Right forelimb (tissue), 1 donor: ENCODE results near the gene PLD1.
A peak's percentile ranks its signal among the peaks of the same experiment; 100 is the strongest.
"Not testable (repeated sequence)": the region's sequence is repeated elsewhere in the genome, so short reads cannot be mapped to it uniquely, and the experiment has no call there.

Experiments used
- DNase-seq: peaks from one replicate; pipeline ENCODE4 v3.0.0-alpha.2; 2018

PLD1 gene

GRCh38 chr3:171654809-171655208 is 155.5 kb downstream of the PLD1 start:
- DNase-seq: peak; percentile 84

GRCh38 chr3:171654326-171654725 is 156.0 kb downstream of the PLD1 start:
- no peak for DNase-seq

- no peak for DNase-seq
These were observed 156.6 kb downstream of the PLD1 start for GRCh38 chr3:171653701-171654100.

- DNase-seq: no peak
These were observed 157.4 kb downstream of the PLD1 start for GRCh38 chr3:171652932-171653331.

GRCh38 chr3:171649911-171650592 is 160.2 kb downstream of the PLD1 start:
- DNase-seq: no peak

- no peak for DNase-seq
These were observed 161.0 kb downstream of the PLD1 start for GRCh38 chr3:171649267-171649666.

GRCh38 chr3:171648069-171648468 is 162.2 kb downstream of the PLD1 start:
- DNase-seq: no peak

- no peak for DNase-seq
These were observed 163.7 kb downstream of the PLD1 start for GRCh38 chr3:171646357-171647133.

GRCh38 chr3:171644681-171645080 is 165.6 kb downstream of the PLD1 start:
- DNase-seq: no peak

GRCh38 chr3:171643681-171644080 is 166.6 kb downstream of the PLD1 start:
- DNase-seq: no peak

GRCh38 chr3:171643033-171643432 is 167.2 kb downstream of the PLD1 start:
- no peak for DNase-seq

GRCh38 chr3:171640520-171641412 is 169.5 kb downstream of the PLD1 start:
- DNase-seq: no peak

GRCh38 chr3:171636666-171637065 is 173.6 kb downstream of the PLD1 start:
- DNase-seq: no peak

- DNase-seq: no peak
These were observed 177.5 kb downstream of the PLD1 start for GRCh38 chr3:171632766-171633165.

GRCh38 chr3:171626799-171627198 is 183.5 kb downstream of the PLD1 start:
- DNase-seq: not testable (repeated sequence)

GRCh38 chr3:171622126-171622525 is 188.2 kb downstream of the PLD1 start:
- DNase-seq: no peak

- DNase-seq: no peak
These were observed 189.4 kb downstream of the PLD1 start for GRCh38 chr3:171620825-171621434.

GRCh38 chr3:171616798-171617197 is 193.5 kb downstream of the PLD1 start:
- no peak for DNase-seq

- no peak for DNase-seq
These were observed 194.6 kb downstream of the PLD1 start for GRCh38 chr3:171615686-171616085.

GRCh38 chr3:171615281-171615680 is 195.0 kb downstream of the PLD1 start:
- DNase-seq: no peak

GRCh38 chr3:171614318-171614921 is 195.9 kb downstream of the PLD1 start:
- DNase-seq: peak; percentile 50

- DNase-seq: no peak
These were observed 202.8 kb downstream of the PLD1 start for GRCh38 chr3:171607452-171607851.
